Gastrocnemius medialis (tissue), 4 donors: ENCODE data around the gene KIAA0930.

Experiments used
- POLR2A ChIP-seq, 2 donors: fragments of 450-650 bp; IDR thresholded peaks; one replicate each; pipeline ENCODE4 v1.6.1; 2017; ENCODE audit warnings: antibody characterized with exemption in 2 of 2, mild to moderate bottlenecking in 2 of 2, moderate library complexity in 2 of 2
- TF ChIP-seq, protein P1 (sequence below), 5 experiments: fragments of 450-650 bp in 3 of 5; fragments of 200-600 bp in 2 of 5; sonication (generic) in 2 of 5; IDR thresholded peaks in 4 of 5; conservative IDR thresholded peaks in 1 of 5; 1 replicate in 4 of 5; 2 replicates in 1 of 5; pipeline ENCODE4 v1.5.1; 2016 to 2019; ENCODE audit warnings: antibody characterized with exemption in 5 of 5, mild to moderate bottlenecking in 3 of 5, moderate library complexity in 3 of 5

DNA sequence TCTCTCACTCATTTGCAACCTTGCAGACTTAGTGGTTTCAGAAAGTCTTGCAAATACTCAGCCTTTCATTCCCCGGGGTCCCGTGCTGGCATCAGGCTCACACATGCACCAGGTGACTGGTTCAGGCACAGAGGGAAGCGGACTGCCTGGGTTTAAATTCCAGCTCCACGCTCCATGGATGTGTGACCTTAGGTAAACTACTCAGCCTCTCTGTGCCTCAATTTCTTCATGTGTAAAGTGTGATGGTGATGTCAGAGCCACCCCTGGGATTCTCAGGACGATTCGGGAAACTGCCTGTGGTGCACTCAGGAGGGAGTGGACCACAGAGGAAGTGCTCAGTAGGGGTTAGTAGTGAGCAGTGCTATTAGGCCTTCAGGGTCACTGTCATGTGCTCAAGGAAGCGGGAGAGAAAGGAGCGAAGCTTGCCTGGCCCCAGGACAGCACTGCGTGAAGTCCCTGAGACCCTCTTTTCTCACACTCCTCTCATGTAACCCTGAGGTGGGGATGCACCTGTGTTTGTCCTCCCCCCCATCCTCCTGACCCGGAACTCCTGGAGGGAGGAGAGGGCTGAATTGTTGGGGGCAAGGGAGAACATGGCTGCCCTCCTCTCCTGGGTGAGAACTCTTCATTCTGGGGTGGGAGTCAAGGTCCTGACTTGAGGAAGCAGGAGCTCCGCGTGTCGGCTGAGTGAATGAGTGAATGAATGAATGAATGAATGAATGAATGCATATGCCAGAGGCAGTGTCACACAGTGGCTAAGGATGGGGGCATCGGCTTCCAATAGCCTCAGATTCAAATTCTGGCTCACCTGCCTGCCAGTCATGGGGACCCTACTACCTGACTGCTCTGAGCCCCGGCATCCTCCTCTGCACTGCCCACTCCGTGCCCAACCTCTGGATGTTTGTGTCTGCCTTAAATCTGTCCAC is 29.7 kb upstream of the KIAA0930 start:
- TF ChIP-seq, protein P1, sequence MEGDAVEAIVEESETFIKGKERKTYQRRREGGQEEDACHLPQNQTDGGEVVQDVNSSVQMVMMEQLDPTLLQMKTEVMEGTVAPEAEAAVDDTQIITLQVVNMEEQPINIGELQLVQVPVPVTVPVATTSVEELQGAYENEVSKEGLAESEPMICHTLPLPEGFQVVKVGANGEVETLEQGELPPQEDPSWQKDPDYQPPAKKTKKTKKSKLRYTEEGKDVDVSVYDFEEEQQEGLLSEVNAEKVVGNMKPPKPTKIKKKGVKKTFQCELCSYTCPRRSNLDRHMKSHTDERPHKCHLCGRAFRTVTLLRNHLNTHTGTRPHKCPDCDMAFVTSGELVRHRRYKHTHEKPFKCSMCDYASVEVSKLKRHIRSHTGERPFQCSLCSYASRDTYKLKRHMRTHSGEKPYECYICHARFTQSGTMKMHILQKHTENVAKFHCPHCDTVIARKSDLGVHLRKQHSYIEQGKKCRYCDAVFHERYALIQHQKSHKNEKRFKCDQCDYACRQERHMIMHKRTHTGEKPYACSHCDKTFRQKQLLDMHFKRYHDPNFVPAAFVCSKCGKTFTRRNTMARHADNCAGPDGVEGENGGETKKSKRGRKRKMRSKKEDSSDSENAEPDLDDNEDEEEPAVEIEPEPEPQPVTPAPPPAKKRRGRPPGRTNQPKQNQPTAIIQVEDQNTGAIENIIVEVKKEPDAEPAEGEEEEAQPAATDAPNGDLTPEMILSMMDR (IDR thresholded peaks at IDR 0.05 in 4 of 5, conservative IDR thresholded peaks at IDR 0.05 in 1 of 5), result no peak
- TF ChIP-seq POLR2A (IDR thresholded peaks at IDR 0.05), result no peak
